ENCODE results near the gene YDJC.
"Not testable (repeated sequence)": the region's sequence is repeated elsewhere in the genome, so short reads cannot be mapped to it uniquely, and the experiment has no call there.

Gene YDJC

GRCh38 chr22:21622011-21622918 is 7.6 kb downstream of the YDJC start:
- TF ChIP-seq ZFX (IDR thresholded peaks at IDR 0.05) (no peak), CTCF (conservative IDR thresholded peaks at IDR 0.05) (no peak)
- peak overlapping the region; percentile 60; the same call in 1 of the 2 replicates for H3K27ac ChIP-seq

GRCh38 chr22:21621025-21621424 is 8.8 kb downstream of the YDJC start:
- TF ChIP-seq ZFX (IDR thresholded peaks at IDR 0.05) (no peak), CTCF (conservative IDR thresholded peaks at IDR 0.05) (no peak)
- H3K27ac ChIP-seq: no peak overlapping the region; the same call in 1 of the 2 replicates

- not testable (repeated sequence) for H3K27ac ChIP-seq
Observed at GRCh38 chr22:21617337-21617736, 12.5 kb downstream of the YDJC start.

GRCh38 chr22:21615731-21616130 is 14.1 kb downstream of the YDJC start:
- TF ChIP-seq ZFX (IDR thresholded peaks at IDR 0.05): no peak
- no peak for TF ChIP-seq CTCF (conservative IDR thresholded peaks at IDR 0.05)
- H3K27ac ChIP-seq: no peak overlapping the region

GRCh38 chr22:21613553-21614233 is 16.1 kb downstream of the YDJC start:
- TF ChIP-seq CTCF (conservative IDR thresholded peaks at IDR 0.05) (no peak), ZFX (IDR thresholded peaks at IDR 0.05) (no peak)
- H3K27ac ChIP-seq: no peak overlapping the region

GRCh38 chr22:21612858-21613257 is 17.0 kb downstream of the YDJC start:
- H3K27ac ChIP-seq: no peak overlapping the region
- TF ChIP-seq ZFX (IDR thresholded peaks at IDR 0.05) (no peak), CTCF (conservative IDR thresholded peaks at IDR 0.05) (no peak)

- no peak overlapping the region for H3K27ac ChIP-seq
Observed at GRCh38 chr22:21611210-21611977, 18.4 kb downstream of the YDJC start.

GRCh38 chr22:21609556-21610157 is 20.2 kb downstream of the YDJC start:
- H3K27ac ChIP-seq: not testable (repeated sequence)

More at GRCh38 chr22:21611210-21611977, 18.4 kb downstream of the YDJC start:
- TF ChIP-seq ZFX (IDR thresholded peaks at IDR 0.05): no peak

Data from C4-2B (cell line).